Right renal pelvis (tissue), 4 donors: ENCODE results near the gene DIAPH2. TPM values are rescaled to one million over a fixed set of nuclear protein-coding genes. Genes with fewer than 3 reads are reported as not detected.

Experiments
- DNase-seq, 4 donors: peaks; one replicate each; pipeline ENCODE4 v3.0.0-alpha.2; 2013; ENCODE audit warnings: low read depth in 4 of 4, low spot score in 3 of 4, missing footprints in 1 of 4
- polyA plus RNA-seq, 4 donors: library from polyadenylated mRNA; unstranded; fragments of 120-200 nt; gene quantifications; one replicate each; pipeline ENCODE4 v1.2.1, GENCODE V29; 2013; ENCODE audit not compliant: insufficient read length in 4 of 4

The DIAPH2 gene
- polyA plus RNA-seq, 4 donors, result 7.8 to 9.6 (median 9.0) TPM

DNA sequence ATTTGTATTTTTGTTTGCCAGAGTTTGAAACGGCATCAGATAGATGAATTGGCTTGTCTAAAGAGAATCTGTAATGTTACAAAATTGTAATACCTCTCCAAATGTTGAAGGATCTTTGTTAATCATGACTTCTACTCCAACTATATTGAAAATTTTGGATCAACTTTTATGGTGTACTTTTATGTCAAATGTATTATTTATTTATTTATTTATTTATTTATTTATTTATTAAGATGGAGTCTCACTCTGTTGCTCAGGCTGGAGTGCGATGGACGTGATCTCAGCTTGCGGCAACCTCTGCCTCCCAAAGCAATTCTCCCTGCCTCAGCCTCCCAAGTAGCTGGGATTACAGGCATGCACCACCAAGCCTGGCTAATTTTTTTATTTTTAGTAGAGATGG is 235.0 kb downstream of the DIAPH2 start:
- no peak for DNase-seq

DNA sequence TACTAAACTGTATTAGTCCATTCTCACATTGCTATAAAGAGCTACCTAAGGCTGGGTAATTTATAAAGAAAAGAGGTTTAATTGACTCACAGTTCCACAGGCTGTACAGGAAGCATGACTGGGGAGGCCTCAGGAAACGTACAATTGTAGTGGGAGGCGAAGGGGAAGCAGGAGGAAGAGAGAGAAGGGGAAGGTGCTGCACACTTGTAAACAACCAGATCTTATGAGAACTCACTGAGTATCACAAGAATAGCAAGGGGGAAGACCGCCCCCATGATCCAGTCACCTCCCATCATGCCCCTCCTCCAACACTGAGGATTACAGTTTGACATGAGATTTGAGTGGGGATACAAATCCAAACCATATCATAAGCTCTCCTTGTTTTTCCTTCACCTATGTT is 239.9 kb downstream of the DIAPH2 start:
- DNase-seq, result no peak

DNA sequence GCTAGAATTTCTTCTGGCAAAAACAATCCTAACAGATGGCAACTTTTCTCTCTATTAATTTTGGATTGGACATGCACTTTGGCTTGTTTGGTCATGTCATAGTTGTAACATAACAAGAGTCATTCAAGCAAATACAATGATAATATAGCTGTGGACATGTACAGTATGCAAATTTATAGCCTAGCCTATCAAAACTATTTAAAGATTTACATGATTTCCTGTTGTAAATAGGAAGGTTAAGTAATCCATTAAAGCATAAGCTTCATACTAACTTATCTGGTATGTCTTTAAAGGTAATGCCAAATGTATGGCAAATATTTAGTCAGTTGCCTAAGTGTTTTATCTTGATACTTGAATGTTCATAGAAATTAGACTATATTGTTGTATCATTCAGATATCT is 244.4 kb downstream of the DIAPH2 start:
- no peak for DNase-seq

DNA sequence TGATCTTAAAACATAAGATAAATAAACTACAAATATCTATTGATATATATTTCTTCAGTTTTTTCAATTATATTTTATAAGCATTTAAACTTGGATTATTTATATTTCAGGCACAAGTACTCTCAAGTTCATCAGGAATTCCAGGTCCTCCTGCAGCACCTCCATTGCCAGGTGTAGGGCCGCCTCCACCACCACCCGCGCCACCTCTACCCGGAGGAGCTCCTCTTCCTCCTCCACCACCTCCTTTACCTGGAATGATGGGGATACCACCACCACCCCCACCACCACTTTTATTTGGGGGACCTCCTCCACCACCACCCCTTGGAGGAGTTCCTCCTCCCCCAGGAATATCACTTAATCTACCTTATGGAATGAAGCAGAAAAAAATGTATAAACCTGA is 273.1 kb downstream of the DIAPH2 start:
- no peak for DNase-seq

DNA sequence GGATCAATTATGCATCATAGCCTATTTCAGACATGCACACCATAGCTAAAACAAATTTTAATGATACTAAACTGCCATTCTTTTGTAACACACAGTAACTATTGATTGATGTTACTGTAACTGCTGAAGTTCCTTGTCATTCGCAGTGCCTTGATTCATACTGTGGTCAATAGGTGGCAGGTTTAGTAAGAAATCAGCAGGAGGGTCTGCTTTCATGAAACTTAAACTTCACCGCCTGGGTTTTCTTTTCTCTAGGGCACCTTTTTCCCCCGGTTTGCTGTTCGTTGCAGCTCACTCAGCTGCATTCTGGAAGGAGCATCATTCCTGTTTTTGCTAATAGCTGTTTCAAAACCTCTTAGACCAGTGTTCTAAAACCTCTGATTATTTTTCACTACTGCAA is 287.2 kb downstream of the DIAPH2 start:
- no peak for DNase-seq

DNA sequence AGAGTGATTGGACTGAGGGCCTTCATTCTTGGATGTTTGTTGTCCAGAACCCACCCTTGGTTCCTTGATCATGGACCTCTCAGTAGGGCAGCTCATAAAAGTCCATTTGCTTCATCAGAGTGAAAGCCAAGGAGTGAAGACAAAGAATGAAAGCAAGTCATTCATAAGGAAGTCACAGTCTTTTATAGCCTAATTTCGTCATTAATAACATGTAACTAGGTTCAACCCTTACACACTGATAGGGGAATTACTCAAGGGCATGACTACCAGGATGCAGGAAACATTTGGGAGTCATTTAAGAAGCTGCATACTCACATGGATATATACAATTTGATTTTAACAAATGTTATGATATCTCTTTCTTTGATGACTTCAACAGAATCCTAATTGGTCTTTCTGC is 294.3 kb downstream of the DIAPH2 start:
- DNase-seq, result no peak

DNA sequence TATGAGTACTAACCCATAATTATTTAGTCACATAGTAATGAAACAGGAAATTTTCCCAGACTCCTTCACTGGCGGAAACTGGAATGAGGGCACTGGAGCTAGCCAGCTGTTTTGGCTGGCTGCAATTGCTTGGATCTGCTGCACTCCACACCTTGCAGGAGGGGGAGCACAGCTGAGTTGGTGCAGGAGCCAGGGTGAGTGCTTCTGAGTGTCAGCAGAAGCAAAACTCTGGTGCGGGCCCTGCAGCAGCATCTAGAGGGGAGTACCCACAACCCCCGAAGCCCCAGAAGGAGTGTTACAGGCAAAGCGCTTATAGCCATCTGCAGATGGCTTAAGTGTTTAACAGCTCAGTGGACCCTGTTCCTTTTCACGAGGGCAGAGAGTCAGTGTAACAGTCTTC is 295.1 kb downstream of the DIAPH2 start:
- no peak for DNase-seq

DNA sequence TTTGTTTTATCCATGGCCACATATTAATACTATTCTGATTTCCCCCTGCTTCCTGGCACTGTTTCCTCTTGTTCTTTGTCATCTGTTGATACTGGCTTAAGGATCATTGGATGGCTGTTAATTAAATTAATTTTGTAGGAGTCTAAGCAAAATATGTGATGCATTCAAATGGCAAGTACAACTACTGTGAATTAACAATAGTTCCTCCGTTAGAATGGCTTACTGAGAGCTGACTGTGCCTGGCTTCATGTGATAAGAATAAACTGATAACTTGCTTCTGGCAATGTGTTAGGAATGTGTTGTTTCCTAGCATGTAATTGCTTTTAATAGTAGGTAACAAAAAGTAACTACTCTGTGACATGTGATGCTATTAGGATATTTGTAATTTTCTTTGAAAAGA is 297.5 kb downstream of the DIAPH2 start:
- no peak for DNase-seq

DNA sequence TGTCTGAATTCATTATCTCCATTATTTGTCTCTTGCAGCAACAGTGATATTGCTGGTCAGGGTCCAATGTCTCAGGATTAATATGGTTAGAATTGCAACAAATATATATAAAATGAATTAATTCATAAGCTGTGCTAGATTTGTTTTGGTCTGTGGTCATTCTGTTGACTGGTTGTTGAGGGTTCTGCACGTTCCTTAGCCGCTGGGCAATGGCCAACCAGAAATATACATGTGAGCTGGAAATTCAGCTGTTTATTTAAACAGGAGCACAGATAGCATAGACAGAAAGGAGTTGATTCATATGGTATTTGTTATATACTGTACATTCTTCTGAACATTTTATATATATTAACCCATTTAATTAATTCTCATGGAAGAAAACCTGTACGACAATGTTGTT is 299.9 kb downstream of the DIAPH2 start:
- DNase-seq, result no peak

DNA sequence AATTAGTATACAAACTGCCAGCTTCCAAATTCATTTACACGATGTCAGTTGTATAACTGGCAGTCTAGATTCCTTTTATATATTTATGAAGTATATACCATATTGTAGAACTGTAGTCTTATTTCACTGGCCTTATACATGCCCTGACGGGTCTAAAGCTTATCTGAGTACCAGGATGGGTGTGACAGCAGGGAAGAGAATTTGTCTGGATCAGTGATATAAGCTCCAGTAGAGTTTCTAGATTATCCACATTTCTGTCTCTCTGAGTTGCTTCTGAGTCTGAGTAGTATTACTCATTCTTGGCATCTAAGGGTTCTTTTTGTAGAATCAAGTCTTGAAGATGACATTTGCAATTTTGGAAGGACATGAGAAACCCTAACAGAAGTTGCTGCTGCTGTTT is 300.4 kb downstream of the DIAPH2 start:
- no peak for DNase-seq

DNA sequence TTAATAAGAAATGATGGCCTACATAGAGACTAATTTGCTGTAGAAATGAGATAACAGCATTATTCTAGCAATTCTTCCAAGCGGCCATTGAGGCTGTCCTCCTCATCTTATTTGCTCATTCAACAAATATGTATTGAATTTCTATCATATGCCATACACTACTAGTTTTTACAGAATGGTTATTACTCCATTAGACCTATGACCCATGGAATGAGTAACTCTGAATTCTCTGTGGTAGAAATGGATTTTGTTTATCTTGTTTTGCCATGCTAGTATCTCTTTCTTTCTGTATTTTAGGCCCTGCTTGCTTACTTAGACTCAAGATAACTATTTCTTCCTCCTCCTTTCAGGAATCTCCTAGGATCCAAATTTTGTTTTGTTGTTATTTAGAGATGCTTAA is 302.6 kb downstream of the DIAPH2 start:
- DNase-seq, result no peak

DNA sequence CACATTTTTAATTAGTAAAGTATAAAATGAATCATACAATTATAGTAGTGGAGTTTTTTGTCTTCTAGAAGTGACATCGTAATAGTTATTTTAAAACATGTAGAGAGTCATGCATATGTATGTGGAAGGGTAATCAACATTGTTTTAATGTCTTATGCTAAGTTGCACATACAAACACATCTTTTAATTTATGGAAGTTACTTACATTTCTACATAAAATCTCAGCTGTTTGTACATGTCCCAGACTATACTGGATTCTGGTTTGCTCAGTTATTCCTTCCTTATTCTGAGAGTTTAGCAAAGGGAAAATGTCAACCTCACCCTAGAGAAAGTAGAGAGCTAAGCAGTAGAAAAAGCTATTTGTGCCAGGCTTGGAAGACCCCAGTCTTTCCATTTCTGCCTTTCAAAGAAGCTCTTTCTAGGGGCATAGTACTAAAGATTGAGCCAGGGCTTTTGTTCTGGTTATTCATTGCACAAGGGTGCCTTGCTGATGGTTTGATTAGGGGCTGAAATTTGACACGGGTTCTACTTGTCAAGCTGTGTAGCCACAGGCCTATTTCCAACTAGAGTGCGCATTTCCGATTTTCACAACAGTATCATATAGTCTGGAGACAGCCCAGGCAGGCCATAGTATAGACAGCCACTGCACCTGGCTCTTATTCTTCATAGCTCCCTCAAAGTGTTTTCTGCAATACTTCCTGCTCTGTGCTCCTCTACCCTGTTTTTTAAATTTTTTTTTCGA is 305.4 kb downstream of the DIAPH2 start:
- DNase-seq, result no peak

DNA sequence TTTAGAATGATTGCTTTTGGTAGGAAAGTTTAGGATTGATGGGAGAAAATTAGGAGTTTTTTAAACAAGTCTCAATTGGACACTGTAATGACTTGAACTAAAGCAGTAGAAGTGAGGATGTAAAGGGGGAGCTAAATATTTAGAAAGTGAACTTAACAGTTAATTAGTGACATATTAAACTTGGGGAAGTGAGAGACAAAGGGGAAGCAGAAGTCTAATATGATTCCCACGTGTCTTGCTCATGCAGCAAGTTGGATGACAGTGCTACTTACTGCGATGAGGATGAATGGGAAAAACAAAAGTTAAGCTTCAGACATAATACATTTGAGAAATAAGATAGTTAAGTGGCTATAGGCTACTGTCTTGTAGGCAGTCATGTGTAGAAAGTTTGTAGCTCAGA is 309.5 kb downstream of the DIAPH2 start:
- no peak for DNase-seq

DNA sequence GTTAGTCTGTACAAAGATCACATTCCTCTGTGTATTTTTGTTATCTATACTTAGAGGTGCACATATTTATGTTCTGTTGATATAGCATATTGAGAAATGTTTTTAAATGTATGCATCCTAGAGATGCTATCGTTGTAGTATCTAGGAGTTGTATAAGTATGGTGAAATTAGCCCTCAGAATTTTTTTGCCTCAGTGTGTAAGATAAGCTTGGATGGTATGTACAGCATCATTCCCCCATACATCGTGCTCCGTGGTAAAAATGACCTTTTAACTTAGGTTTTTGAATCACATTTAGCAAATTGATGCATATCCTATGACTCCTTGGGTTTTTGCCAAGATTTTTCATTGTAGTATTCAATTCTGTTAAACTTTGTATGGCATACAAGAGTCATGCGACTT is 312.6 kb downstream of the DIAPH2 start:
- no peak for DNase-seq

DNA sequence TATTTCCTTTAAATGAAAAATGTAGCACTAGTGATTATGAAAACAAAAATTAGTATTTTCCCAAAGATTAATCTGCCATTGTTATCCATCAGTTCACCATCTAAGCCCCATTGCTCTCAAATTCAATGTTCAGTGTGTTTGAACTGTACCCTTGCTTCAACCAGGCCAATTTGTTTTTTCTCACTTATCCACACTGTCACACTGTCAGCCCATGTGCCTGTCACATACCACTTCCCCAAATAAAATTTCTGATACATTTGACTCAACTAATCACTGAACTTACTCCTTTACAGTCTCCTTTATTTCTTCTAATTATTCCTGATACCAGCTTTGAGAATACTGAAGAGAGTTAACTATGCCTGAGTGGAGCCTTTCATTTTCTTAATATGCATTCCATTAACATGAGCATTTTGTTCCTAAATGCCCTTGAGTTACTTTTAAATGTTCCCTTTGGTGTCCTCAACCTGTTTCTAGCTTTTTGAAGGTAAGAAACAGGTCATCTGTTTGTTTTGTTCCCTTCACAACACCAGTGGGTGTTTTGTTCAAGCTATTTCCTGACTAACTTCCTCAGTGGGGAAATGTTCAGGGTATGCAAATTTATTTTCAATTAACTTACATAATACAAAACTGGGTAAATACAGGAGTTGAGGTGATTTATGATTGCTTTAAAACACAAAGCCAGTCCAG is 316.2 kb downstream of the DIAPH2 start:
- DNase-seq, result no peak

DNA sequence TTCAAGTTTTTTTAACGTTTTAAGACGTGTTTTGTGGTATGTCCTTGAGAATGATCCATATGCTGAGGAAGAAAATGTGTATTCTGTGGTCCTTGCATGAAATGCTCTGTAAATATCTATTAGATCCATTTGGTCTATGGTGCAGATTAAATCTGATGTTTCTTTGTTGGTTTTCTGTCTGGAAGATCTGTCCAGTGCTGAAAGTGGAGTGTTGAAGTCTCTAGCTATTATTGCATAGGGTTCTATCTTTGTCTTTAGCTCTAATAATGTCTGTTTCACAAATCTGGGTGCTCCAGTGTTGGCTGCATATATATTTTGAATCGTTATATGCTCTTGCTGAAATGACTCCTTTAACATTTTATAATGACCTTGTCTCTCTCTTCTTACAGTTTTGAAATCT is 321.5 kb downstream of the DIAPH2 start:
- DNase-seq, result no peak

DNA sequence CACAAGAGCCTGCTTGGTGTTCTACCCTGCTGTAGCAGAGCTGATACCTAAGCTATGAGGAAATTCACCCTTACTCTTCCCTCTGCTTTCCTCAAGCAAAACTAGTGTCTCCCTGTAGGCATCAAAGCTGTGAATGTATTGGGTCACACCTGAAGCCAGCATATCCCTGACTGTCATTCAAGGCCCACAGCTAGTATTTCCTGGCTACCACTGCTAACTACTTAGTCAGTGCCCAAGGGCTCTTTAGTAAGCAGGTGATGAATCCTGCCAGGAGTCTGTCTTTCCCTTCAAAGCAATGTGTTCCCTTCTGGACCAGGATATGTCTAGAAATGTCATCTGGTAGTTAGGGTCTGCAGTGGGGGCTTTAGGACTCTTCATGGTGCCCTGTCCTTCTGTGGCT is 324.7 kb downstream of the DIAPH2 start:
- no peak for DNase-seq

DNA sequence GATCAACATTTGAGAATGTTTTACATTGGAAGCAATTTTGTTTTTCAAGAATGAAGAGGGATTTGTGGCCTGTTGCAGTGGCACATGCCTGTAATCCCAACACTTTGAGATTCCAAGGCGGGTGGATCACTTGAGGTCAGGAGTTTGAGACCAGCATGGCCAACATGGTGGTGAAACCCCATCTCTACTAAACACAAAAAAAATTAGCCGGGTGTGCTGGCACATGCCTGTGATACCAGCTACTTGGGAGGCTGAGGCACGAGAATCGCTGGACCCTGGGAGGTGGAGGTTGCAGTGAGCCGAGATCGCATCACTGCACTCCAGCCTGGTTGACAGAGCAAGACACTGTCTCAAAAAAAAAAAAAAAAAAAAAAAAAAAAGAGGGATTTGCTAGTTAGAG is 326.9 kb downstream of the DIAPH2 start:
- DNase-seq, result no peak

DNA sequence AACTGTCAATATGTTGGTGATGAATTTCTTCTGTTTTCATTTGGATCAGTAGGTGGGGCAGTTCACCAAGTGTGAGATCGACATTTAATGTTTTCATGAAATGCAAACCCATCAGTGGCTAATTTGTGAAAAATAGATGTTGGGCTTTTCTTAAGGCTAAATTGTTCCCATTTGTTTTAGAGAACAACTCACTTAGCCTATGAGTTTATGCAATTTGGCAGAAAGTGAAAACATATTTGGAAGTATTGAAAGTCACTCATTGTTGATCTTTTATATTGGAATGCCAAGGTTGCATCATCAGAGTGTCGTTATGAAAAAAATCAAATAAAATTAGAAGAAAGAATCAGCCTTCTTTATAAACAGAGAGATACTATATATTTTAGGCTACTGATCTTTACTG is 331.5 kb downstream of the DIAPH2 start:
- no peak for DNase-seq

DNA sequence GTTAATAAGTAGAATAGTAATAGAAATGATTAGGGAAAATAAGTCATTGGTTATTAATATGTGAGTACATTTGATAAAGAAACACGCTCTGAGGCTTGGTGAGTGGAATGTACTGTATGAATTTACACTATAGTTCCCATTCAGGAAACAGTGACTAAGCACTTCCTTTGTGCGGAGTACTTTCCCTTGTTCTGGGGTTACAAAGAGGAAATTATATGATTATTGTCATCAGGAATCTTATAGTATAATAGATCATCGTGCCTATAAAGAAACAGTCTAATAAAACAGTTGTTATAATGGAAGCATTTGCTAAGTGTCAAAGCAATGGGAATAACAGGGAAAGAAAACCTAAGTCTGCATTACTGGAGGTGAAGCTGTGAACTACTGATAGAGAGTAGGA is 337.0 kb downstream of the DIAPH2 start:
- no peak for DNase-seq

DNA sequence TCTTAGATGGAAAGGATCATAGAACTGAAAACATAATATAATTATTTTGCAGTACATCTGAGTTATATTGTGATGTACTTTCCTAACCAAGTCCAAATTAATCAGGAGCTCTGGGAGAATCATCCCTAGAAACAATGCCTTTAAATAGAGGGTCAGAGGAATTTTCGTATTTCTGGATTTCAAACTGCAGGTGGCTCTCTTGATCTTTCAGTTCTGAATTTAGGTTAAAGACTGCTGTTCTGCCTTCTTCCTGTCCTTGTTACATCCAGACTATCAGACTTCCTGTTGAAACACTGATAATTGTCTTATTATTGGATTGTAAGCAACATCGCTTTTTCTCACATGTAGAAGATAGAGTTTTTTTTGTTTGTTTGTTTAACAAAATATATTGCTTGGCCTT is 341.8 kb downstream of the DIAPH2 start:
- DNase-seq, result no peak

DNA sequence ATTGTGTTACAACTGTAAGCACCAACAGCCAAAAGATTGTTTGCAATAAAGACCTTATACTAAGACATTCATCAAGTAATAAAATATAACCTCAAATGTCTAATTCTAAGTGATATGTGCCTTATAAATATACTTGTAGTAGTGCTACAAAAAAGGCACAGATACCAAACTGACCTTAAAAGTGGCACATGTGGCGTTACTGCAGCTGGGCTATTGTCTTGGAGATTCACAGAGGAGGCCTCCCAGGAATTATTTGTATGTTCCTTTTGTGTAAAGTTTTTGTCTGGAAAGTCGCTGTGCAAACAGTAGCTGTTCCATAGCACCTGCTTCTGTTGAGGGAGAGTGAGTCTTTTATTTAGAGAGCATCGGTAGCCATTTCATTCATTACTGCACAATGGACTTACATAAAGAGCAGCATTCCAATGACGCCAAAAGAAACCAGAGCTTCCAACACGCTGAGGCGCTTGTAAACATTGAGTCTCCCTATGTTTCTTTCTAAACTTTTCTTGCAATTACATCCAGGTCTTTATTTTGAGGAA is 342.8 kb downstream of the DIAPH2 start:
- no peak for DNase-seq
